WI38 (cell line): ENCODE measurements around the gene TMEM245.

ENCODE experiments used
- H3K4me3 ChIP-seq: 2 replicates; pipeline ENCODE4 v1.5.1; 2011; ENCODE audit warnings: low read depth, mild to moderate bottlenecking, control low read depth, low read length
- TF ChIP-seq, protein P1 (sequence below): IDR thresholded peaks from 2 replicates; pipeline ENCODE4 v1.5.1; 2012; ENCODE audit warnings: low read depth, mild to moderate bottlenecking, control low read depth, low read length

TMEM245 gene

GRCh38 chr9:109083813-109084405, 35.8 kb downstream of the TMEM245 start:
- TF ChIP-seq, protein P1, sequence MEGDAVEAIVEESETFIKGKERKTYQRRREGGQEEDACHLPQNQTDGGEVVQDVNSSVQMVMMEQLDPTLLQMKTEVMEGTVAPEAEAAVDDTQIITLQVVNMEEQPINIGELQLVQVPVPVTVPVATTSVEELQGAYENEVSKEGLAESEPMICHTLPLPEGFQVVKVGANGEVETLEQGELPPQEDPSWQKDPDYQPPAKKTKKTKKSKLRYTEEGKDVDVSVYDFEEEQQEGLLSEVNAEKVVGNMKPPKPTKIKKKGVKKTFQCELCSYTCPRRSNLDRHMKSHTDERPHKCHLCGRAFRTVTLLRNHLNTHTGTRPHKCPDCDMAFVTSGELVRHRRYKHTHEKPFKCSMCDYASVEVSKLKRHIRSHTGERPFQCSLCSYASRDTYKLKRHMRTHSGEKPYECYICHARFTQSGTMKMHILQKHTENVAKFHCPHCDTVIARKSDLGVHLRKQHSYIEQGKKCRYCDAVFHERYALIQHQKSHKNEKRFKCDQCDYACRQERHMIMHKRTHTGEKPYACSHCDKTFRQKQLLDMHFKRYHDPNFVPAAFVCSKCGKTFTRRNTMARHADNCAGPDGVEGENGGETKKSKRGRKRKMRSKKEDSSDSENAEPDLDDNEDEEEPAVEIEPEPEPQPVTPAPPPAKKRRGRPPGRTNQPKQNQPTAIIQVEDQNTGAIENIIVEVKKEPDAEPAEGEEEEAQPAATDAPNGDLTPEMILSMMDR, result no peak
- no peak overlapping the region for H3K4me3 ChIP-seq

- no peak overlapping the region for H3K4me3 ChIP-seq
- TF ChIP-seq, protein P1, result no peak
Measured at GRCh38 chr9:109083141-109083540, 36.6 kb downstream of the TMEM245 start.

DNA sequence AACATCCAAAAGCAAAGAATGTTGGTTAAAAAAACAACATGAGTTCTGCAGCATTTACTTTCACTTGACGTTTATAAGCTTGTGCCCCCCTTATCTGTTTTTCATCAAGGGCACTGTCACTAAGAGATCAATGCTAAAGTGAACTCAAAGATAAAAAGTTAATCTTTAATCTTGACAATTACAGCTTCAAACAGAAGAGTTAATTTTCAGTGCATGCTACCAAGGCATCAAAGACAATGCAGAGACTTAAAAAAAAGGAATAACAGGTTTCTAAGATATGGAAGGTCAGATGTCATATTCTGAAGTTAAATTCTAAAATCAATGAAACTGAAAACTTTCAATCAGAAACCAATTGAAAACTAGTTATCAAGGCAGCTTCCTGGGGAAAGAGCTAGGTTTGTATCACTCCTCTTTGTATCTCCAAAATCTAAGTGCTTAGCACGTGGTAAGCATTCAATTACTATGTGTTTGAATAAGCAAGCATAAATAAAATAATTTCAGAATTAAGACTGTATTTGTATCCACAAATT, 37.6 kb downstream of the TMEM245 start:
- TF ChIP-seq, protein P1, result no peak
- no peak overlapping the region for H3K4me3 ChIP-seq

- TF ChIP-seq, protein P1, result no peak
- H3K4me3 ChIP-seq, result no peak overlapping the region
Measured at GRCh38 chr9:109074236-109074889, 45.4 kb downstream of the TMEM245 start.

DNA sequence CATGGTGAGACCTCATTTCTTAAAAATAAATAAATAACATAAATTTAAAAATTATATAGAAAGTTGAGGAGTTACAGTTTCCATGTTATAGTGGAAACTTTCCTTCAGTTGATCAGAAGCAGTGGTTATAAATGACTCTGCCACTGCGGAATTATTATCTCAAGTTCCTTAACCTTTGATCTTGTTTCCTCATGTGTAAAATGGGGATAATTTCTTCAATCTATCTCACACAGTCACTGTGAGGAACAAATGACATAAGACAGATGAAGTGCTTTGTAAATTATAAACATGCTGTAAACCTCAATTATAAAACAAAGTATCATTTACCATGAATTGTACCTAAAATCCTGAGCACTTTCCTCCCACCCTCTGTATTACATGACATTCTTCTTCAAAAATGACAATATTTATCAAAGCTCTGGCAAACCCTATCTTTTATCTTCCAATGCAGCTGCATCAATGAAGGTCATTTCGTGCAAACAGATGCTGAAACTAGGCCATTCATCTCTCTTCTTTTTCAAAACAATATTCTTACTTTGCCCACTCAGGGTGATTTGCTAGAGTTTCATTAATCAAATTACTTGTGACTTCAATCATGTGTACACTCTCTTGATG, 46.8 kb downstream of the TMEM245 start:
- TF ChIP-seq, protein P1, result no peak
- H3K4me3 ChIP-seq, result no peak overlapping the region

DNA sequence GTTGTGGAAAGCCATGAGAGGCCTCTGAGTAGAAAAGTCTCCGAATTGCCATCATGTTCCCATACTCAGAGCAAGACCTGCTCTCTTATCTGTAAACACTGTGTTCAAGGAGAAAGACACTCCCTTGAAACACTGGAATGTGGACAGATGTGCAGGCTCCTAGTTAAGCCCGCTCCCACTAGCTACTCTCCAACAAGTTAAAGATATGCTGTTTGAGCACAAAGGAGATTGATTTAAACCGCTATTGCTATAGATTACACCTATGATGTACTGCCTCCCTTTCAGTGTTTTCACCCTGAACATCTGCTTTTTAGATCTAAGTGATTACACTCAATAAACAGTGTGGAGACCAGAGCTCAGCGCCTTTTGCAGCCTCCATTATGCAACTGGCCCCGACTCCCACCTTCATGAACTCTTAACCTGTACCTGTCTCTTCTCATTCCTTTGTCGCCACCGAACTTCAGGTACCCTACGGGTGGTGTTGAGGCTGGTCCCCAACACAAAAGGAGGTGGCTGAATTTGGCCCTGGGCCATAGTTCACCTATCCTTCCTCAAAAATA, 47.5 kb downstream of the TMEM245 start:
- H3K4me3 ChIP-seq, result no peak overlapping the region
- TF ChIP-seq, protein P1, result no peak

DNA sequence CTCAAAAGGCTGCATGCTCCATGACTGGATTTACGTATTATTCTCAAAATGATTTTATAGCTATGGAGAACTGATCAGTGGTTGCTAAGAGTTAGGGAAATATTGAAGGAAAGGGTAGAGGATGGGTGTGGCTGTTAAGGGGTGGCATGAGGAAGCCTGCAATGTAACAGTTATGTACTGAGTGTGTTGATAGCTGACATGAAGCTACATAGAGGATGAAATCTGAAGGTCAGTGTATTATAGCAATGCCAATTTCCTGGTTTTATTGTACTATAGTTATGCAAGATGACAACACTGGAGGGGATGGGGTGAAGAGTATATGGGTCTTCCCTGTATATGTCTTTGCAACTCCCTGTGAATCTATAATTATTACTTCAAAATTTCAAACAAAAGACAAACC, 51.0 kb downstream of the TMEM245 start:
- no peak overlapping the region for H3K4me3 ChIP-seq
- TF ChIP-seq, protein P1, result no peak
